H9 (cell line): Measurements from ENCODE around the gene GTF2F2. TPM values are rescaled to one million over a fixed set of nuclear protein-coding genes. Genes with fewer than 3 reads are reported as not detected.

Experiments
- DNase-seq: peaks from one replicate; pipeline ENCODE4 v3.0.0-alpha.2; 2017
- H2AFZ ChIP-seq: one replicate; pipeline ENCODE4 v1.6.1; 2013; ENCODE audit warnings: mild to moderate bottlenecking, low read length, control low read depth, moderate library complexity
- H2AK5ac ChIP-seq: 2 replicates; pipeline ENCODE4 v1.6.1; 2013; ENCODE audit warnings: low read length, control low read depth, mixed read lengths; ENCODE audit not compliant: insufficient read length
- H2BK120ac ChIP-seq: one replicate; pipeline ENCODE4 v1.6.1; 2013; ENCODE audit warnings: low read depth, mild to moderate bottlenecking, low read length, control low read depth, inconsistent platforms; ENCODE audit not compliant: poor library complexity, severe bottlenecking
- H2BK12ac ChIP-seq: 2 replicates; pipeline ENCODE4 v1.6.1; 2013; ENCODE audit warnings: low read length, control low read depth, mixed read lengths, low read depth; ENCODE audit not compliant: insufficient read length
- H2BK15ac ChIP-seq: 2 replicates; pipeline ENCODE4 v1.6.1; 2013; ENCODE audit warnings: low read depth, low read length, control low read depth
- H2BK20ac ChIP-seq: one replicate; pipeline ENCODE4 v1.6.1; 2013; ENCODE audit warnings: low read depth, mild to moderate bottlenecking, low read length, control low read depth, inconsistent platforms; ENCODE audit not compliant: poor library complexity, severe bottlenecking
- H2BK5ac ChIP-seq: 2 replicates; pipeline ENCODE4 v1.6.1; 2013; ENCODE audit warnings: low read length, control low read depth, mixed read lengths; ENCODE audit not compliant: insufficient read length
- H3K14ac ChIP-seq: 2 replicates; pipeline ENCODE4 v1.6.1; 2013; ENCODE audit warnings: low read length, control low read depth; ENCODE audit not compliant: insufficient read depth
- H3K18ac ChIP-seq: 2 replicates; pipeline ENCODE4 v1.6.1; 2013; ENCODE audit warnings: low read depth, mild to moderate bottlenecking, mixed read lengths, low read length, control low read depth; ENCODE audit not compliant: insufficient read length
- H3K23ac ChIP-seq: 2 replicates; pipeline ENCODE4 v1.6.1; 2013; ENCODE audit warnings: low read length, control low read depth, mixed read lengths, low read depth; ENCODE audit not compliant: insufficient read length
- H3K23me2 ChIP-seq: 2 replicates; pipeline ENCODE4 v1.6.1; 2013; ENCODE audit warnings: low read depth, mild to moderate bottlenecking, mixed read lengths, low read length, control low read depth; ENCODE audit not compliant: insufficient read length, poor library complexity, severe bottlenecking
- H3K27ac ChIP-seq: 2 replicates; pipeline ENCODE4 v1.5.1; 2013; ENCODE audit warnings: low read length, control low read depth, mixed read lengths, low read depth; ENCODE audit not compliant: insufficient read length
- H3K27me3 ChIP-seq: 2 replicates; pipeline ENCODE4 v1.6.1; 2013; ENCODE audit warnings: low read length, control low read depth, inconsistent platforms; ENCODE audit not compliant: insufficient read depth
- H3K4ac ChIP-seq: 2 replicates; pipeline ENCODE4 v1.6.1; 2013; ENCODE audit warnings: low read depth, mild to moderate bottlenecking, control low read depth, inconsistent platforms, low read length, moderate library complexity
- H3K4me1 ChIP-seq: 2 replicates; pipeline ENCODE4 v1.6.1; 2013; ENCODE audit warnings: low read length, control low read depth, inconsistent platforms; ENCODE audit not compliant: insufficient read depth
- H3K4me2 ChIP-seq: 2 replicates; pipeline ENCODE4 v1.6.1; 2013; ENCODE audit warnings: low read length, control low read depth, mixed read lengths; ENCODE audit not compliant: insufficient read length, insufficient read depth
- H3K56ac ChIP-seq: 2 replicates; pipeline ENCODE4 v1.6.1; 2013; ENCODE audit warnings: low read depth, mild to moderate bottlenecking, mixed read lengths, low read length, control low read depth; ENCODE audit not compliant: insufficient read length
- H3K79me1 ChIP-seq: 2 replicates; pipeline ENCODE4 v1.6.1; 2013; ENCODE audit warnings: low read depth, mild to moderate bottlenecking, moderate library complexity, low read length, control low read depth, inconsistent platforms; ENCODE audit not compliant: insufficient read depth, poor library complexity, severe bottlenecking
- H3K79me2 ChIP-seq: 2 replicates; pipeline ENCODE4 v1.6.1; 2013; ENCODE audit warnings: low read length, control low read depth, inconsistent platforms; ENCODE audit not compliant: insufficient read depth
- H3K9ac ChIP-seq: 2 replicates; pipeline ENCODE4 v1.6.1; 2013; ENCODE audit warnings: low read length, control low read depth, mixed read lengths; ENCODE audit not compliant: insufficient read length; ENCODE audit errors: extremely low read depth
- H3K9me3 ChIP-seq: one replicate; pipeline ENCODE4 v1.6.1; 2013; ENCODE audit warnings: low read depth, low read length, inconsistent platforms; ENCODE audit not compliant: control insufficient read depth
- H3T11ph ChIP-seq: one replicate; pipeline ENCODE4 v1.6.1; 2013; ENCODE audit warnings: mild to moderate bottlenecking, low read length, control low read depth, inconsistent platforms
- H4K20me1 ChIP-seq: one replicate; pipeline ENCODE4 v1.6.1; 2013; ENCODE audit not compliant: control insufficient read depth, insufficient read length, insufficient read depth
- H4K5ac ChIP-seq: 2 replicates; pipeline ENCODE4 v1.6.1; 2013; ENCODE audit warnings: low read depth, mild to moderate bottlenecking, mixed read lengths, low read length, control low read depth; ENCODE audit not compliant: insufficient read length
- H4K8ac ChIP-seq: replicated peaks from 2 replicates; pipeline ENCODE4 v1.6.1; 2013; ENCODE audit warnings: low read length, control low read depth, mixed read lengths, low read depth; ENCODE audit not compliant: insufficient read length
- H4K91ac ChIP-seq: 2 replicates; pipeline ENCODE4 v1.6.1; 2013; ENCODE audit warnings: low read depth, mild to moderate bottlenecking, moderate library complexity, mixed read lengths, low read length, control low read depth; ENCODE audit not compliant: insufficient read length
- H3K27ac Mint-ChIP-seq, 3 experiments: 2 replicates in 2 of 3; 3 replicates in 1 of 3; pipeline ENCODE4 v1.8.0; 2020 to 2021; ENCODE audit warnings: mixed read lengths in 3 of 3, mild to moderate bottlenecking in 1 of 3, moderate library complexity in 1 of 3
- H3K27me3 Mint-ChIP-seq: 2 replicates; pipeline ENCODE4 v1.8.0; 2021; ENCODE audit warnings: low read depth, mild to moderate bottlenecking, moderate library complexity, mixed read lengths
- H3K36me3 Mint-ChIP-seq, 3 experiments: 2 replicates in 2 of 3; 3 replicates in 1 of 3; pipeline ENCODE4 v1.8.0; 2020 to 2021; ENCODE audit warnings: low read depth in 3 of 3, mixed read lengths in 3 of 3; ENCODE audit not compliant: insufficient read depth in 1 of 3
- H3K4me1 Mint-ChIP-seq, 2 experiments: 2 replicates each; pipeline ENCODE4 v1.8.0; 2020; ENCODE audit warnings: mixed read lengths in 2 of 2
- H3K4me3 Mint-ChIP-seq, 2 experiments: 2 replicates in 1 of 2; 3 replicates in 1 of 2; pipeline ENCODE4 v1.8.0; 2020 to 2021; ENCODE audit warnings: mild to moderate bottlenecking in 2 of 2, mixed read lengths in 2 of 2, moderate library complexity in 1 of 2
- H3K9me3 Mint-ChIP-seq, 2 experiments: 2 replicates in 1 of 2; 3 replicates in 1 of 2; pipeline ENCODE4 v1.8.0; 2020; ENCODE audit warnings: mild to moderate bottlenecking in 2 of 2, mixed read lengths in 2 of 2, moderate library complexity in 1 of 2
- CTCF ChIP-seq: fragments of 200-600 bp; sonication (generic); conservative IDR thresholded peaks from 3 replicates; pipeline ENCODE4 v1.8.0; 2021; ENCODE audit warnings: antibody characterized with exemption, mild to moderate bottlenecking
- total RNA-seq: library from RNA; stranded (reverse); gene quantifications from 2 replicates; pipeline ENCODE4 v1.2.1, GENCODE V29; 2021

GTF2F2 gene
- total RNA-seq, 1 experiment from 2014 or later = 29.6 TPM

GRCh38 chr13:45296259-45296658 is 175.9 kb downstream of the GTF2F2 start:
- H3K9ac ChIP-seq = no peak overlapping the region
- H3K79me2 ChIP-seq = no peaks in the 10 kb centered on the region
- no peak overlapping the region for H4K91ac ChIP-seq
- H2BK120ac ChIP-seq = no peak overlapping the region
- H3K9me3 Mint-ChIP-seq = no peaks in the 10 kb centered on the region
- H3K27me3 ChIP-seq = no peaks in the 10 kb centered on the region
- no peak overlapping the region for H3T11ph ChIP-seq
- no peak overlapping the region for H3K23ac ChIP-seq
- TF ChIP-seq CTCF = no peak
- H3K23me2 ChIP-seq = no peaks in the 10 kb centered on the region
- no peaks in the 10 kb centered on the region for H4K20me1 ChIP-seq
- no peaks in the 10 kb centered on the region for H3K9me3 ChIP-seq
- H2BK15ac ChIP-seq = no peak overlapping the region
- no peak overlapping the region for H3K4ac ChIP-seq
- H3K14ac ChIP-seq = no peak overlapping the region
- no peak for DNase-seq
- H2AFZ ChIP-seq = no peak overlapping the region
- no peak overlapping the region for H2BK12ac ChIP-seq
- no peaks in the 10 kb centered on the region; the same call in 1 of the 2 replicates for H3K27me3 Mint-ChIP-seq
- no peaks in the 10 kb centered on the region for H3K4me1 ChIP-seq
- peaks cover 11 to 16% of the 10 kb centered on the region in 2 experiments; a peak in 3 of 4 replicates for H3K4me1 Mint-ChIP-seq
- peak overlapping the region in 1 of 3 experiments; percentile 76; a peak in 3 of 7 replicates for H3K27ac Mint-ChIP-seq
- no peak overlapping the region for H3K27ac ChIP-seq
- no peak overlapping the region for H4K5ac ChIP-seq
- no peak overlapping the region for H2BK20ac ChIP-seq
- H3K56ac ChIP-seq = no peak overlapping the region
- no peak overlapping the region for H2AK5ac ChIP-seq
- H2BK5ac ChIP-seq = no peak overlapping the region
- no peak overlapping the region for H3K4me3 Mint-ChIP-seq
- H4K8ac ChIP-seq = no peak overlapping the region
- H3K79me1 ChIP-seq = no peaks in the 10 kb centered on the region
- H3K36me3 Mint-ChIP-seq = no peaks in the 10 kb centered on the region
- no peak overlapping the region for H3K18ac ChIP-seq
- no peak overlapping the region for H3K4me2 ChIP-seq
